HG03025 (cell line): ENCODE results near the gene DNAH10.

Source experiments
- ATAC-seq: cut with Tn5 transposase; IDR thresholded peaks from one replicate; pipeline ENCODE4 v1.9.1; 2021; ENCODE audit warnings: mild to moderate bottlenecking, moderate library complexity; ENCODE audit not compliant: unreplicated experiment, low FRiP score

DNAH10 gene

GRCh38 chr12:123958876-123959275 lies 196.8 kb downstream of the DNAH10 start:
- no peak for ATAC-seq

- no peak for ATAC-seq
Measured at GRCh38 chr12:123960029-123960735, 198.1 kb downstream of the DNAH10 start.

- ATAC-seq, result no peak
Measured at GRCh38 chr12:123960856-123961255, 198.8 kb downstream of the DNAH10 start.

- no peak for ATAC-seq
Measured at GRCh38 chr12:123961585-123962345, 199.7 kb downstream of the DNAH10 start.

- ATAC-seq, result no peak
Measured at GRCh38 chr12:123962513-123962912, 200.4 kb downstream of the DNAH10 start.

GRCh38 chr12:123963821-123964220 lies 201.7 kb downstream of the DNAH10 start:
- no peak for ATAC-seq

- ATAC-seq, result no peak
Measured at GRCh38 chr12:123965382-123965781, 203.3 kb downstream of the DNAH10 start.

- ATAC-seq, result no peak
Measured at GRCh38 chr12:123966596-123966995, 204.5 kb downstream of the DNAH10 start.

GRCh38 chr12:123967121-123967586 lies 205.1 kb downstream of the DNAH10 start:
- no peak for ATAC-seq

GRCh38 chr12:123971449-123971769 lies 209.3 kb downstream of the DNAH10 start:
- ATAC-seq, result no peak

GRCh38 chr12:123971770-123972456 lies 209.8 kb downstream of the DNAH10 start:
- ATAC-seq, result peak; percentile 9

- ATAC-seq, result peak; percentile 75
Measured at GRCh38 chr12:123972457-123973401, 210.6 kb downstream of the DNAH10 start, which contains the start of the genes CCDC92 and ZNF664. Gene CCDC92, minus strand, starts transcription at chr12:123972831. Its CDS starts 28,526 bp downstream, at chr12:123944305. Gene ZNF664, plus strand, starts transcription at chr12:123973215. Its CDS starts 38,930 bp downstream, at chr12:124012145.

GRCh38 chr12:123973552-123974341 lies 211.6 kb downstream of the DNAH10 start:
- ATAC-seq, result peak; percentile 10

GRCh38 chr12:123976227-123976826 lies 214.2 kb downstream of the DNAH10 start:
- ATAC-seq, result no peak

GRCh38 chr12:123979566-123979965 lies 217.5 kb downstream of the DNAH10 start:
- no peak for ATAC-seq

GRCh38 chr12:123982269-123982668 lies 220.2 kb downstream of the DNAH10 start:
- ATAC-seq, result no peak

- ATAC-seq, result no peak
Measured at GRCh38 chr12:123983822-123984485, 221.9 kb downstream of the DNAH10 start.

GRCh38 chr12:123984903-123985302 lies 222.8 kb downstream of the DNAH10 start:
- no peak for ATAC-seq
